AG04450 (cell line): Measurements from ENCODE around the gene MAML3. TPM values are rescaled to one million over a fixed set of nuclear protein-coding genes. Genes with fewer than 3 reads are reported as not detected.

Experiments
- CTCF ChIA-PET: fragments of 300-600, 350-600 bp; formaldehyde crosslinking; extraction: SDS; loops from one replicate; lab custom pipeline; 2022; ENCODE audit warnings: antibody characterized with exemption, inconsistent platforms; lab: Charles Lee
- POLR2A ChIA-PET: fragments of 350-600 bp; formaldehyde crosslinking; extraction: SDS; loops from one replicate; lab custom pipeline; 2021; ENCODE audit warnings: antibody characterized with exemption, inconsistent platforms; lab: Yijun Ruan, JAX
- DNase-seq: peaks from one replicate; pipeline ENCODE4 v3.0.0-alpha.2; 2011; ENCODE audit warnings: low read depth, low spot score
- H3K27ac ChIP-seq: one replicate; pipeline ENCODE4 v1.5.1; 2012; ENCODE audit warnings: low read depth, low read length, control low read depth
- H3K27me3 ChIP-seq: one replicate; pipeline ENCODE4 v1.6.0; 2012; ENCODE audit warnings: low read length; ENCODE audit not compliant: control insufficient read depth, insufficient read depth
- H3K4me3 ChIP-seq: 2 replicates; pipeline ENCODE4 v1.5.1; 2011; ENCODE audit warnings: mild to moderate bottlenecking, low read depth, low read length, control low read depth
- H3K9me3 ChIP-seq: 2 replicates; pipeline ENCODE4 v1.5.1; 2012; ENCODE audit warnings: low read length; ENCODE audit not compliant: control insufficient read depth, insufficient read depth
- polyA plus RNA-seq: library from polyadenylated mRNA; depleted of rRNA; stranded (reverse); fragments of >200 nt; gene quantifications from 2 replicates; pipeline ENCODE4 v1.2.3, GENCODE V29; 2011
- TF ChIP-seq, protein P1 (sequence below): IDR thresholded peaks from 2 replicates; pipeline ENCODE4 v1.5.1; 2011; ENCODE audit warnings: low read depth, low read length, control low read depth, inconsistent platforms

Gene MAML3
- polyA plus RNA-seq, 1 experiment: 4.1 TPM

- DNase-seq: no peak
- Histone ChIP-seq H3K27ac (no peak overlapping the region), H3K9me3 (no peaks in the 10 kb centered on the region), H3K27me3 (no peaks in the 10 kb centered on the region), H3K4me3 (no peak overlapping the region)
- CTCF ChIA-PET: no interaction called here
- POLR2A ChIA-PET: interaction anchor here (1.3 kb wide), 1 partner anchor 89 kb away, joined by 14 read pairs; no protein-coding TSS in a partner anchor
- TF ChIP-seq, protein P1, sequence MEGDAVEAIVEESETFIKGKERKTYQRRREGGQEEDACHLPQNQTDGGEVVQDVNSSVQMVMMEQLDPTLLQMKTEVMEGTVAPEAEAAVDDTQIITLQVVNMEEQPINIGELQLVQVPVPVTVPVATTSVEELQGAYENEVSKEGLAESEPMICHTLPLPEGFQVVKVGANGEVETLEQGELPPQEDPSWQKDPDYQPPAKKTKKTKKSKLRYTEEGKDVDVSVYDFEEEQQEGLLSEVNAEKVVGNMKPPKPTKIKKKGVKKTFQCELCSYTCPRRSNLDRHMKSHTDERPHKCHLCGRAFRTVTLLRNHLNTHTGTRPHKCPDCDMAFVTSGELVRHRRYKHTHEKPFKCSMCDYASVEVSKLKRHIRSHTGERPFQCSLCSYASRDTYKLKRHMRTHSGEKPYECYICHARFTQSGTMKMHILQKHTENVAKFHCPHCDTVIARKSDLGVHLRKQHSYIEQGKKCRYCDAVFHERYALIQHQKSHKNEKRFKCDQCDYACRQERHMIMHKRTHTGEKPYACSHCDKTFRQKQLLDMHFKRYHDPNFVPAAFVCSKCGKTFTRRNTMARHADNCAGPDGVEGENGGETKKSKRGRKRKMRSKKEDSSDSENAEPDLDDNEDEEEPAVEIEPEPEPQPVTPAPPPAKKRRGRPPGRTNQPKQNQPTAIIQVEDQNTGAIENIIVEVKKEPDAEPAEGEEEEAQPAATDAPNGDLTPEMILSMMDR: no peak
Observed at GRCh38 chr4:140061659-140062289, 92.2 kb downstream of the MAML3 start.

- ChIA-PET POLR2A (interaction anchor here (1.2 to 1.3 kb wide), 2 partner anchors 9 to 89 kb away, joined by 4 to 14 read pairs; no protein-coding TSS in a partner anchor), CTCF (no interaction called here)
- H3K9me3 ChIP-seq: no peaks in the 10 kb centered on the region
- H3K27ac ChIP-seq: peak overlapping the region; percentile 22
- H3K4me3 ChIP-seq: no peak overlapping the region
- TF ChIP-seq, protein P1: no peak
- DNase-seq: no peak
- no peaks in the 10 kb centered on the region for H3K27me3 ChIP-seq
Observed at GRCh38 chr4:140061194-140061593, 92.8 kb downstream of the MAML3 start.

DNA sequence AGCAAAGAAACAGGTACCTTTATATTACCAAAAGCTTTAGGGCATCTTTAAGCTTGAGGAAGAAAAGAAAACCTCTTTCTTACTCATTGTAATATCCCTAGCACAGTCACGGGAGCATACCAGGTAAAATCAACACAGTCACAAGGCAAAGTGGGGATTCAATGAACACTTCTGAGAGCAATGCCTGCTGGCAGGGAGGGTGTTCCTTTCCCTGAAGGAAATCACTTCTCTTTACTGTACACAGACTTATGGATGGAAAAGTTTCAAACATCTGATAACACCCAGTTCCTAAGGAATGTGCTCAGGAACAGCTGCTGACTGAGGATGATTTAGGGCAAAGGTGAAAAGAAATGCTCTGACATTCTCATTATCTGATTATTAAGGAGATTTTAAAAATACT lies 94.8 kb downstream of the MAML3 start:
- TF ChIP-seq, protein P1: no peak
- POLR2A ChIA-PET: interaction anchor here (0.9 kb wide), 1 partner anchor 22 kb away, joined by 3 read pairs; no protein-coding TSS in a partner anchor
- CTCF ChIA-PET: interaction anchor here (2.4 kb wide), 1 partner anchor 10 kb away, joined by 5 read pairs; no protein-coding TSS in a partner anchor
- no peaks in the 10 kb centered on the region for H3K27me3 ChIP-seq
- H3K4me3 ChIP-seq: no peak overlapping the region
- no peaks in the 10 kb centered on the region for H3K9me3 ChIP-seq
- H3K27ac ChIP-seq: peak overlapping the region; percentile 25
- no peak for DNase-seq

DNA sequence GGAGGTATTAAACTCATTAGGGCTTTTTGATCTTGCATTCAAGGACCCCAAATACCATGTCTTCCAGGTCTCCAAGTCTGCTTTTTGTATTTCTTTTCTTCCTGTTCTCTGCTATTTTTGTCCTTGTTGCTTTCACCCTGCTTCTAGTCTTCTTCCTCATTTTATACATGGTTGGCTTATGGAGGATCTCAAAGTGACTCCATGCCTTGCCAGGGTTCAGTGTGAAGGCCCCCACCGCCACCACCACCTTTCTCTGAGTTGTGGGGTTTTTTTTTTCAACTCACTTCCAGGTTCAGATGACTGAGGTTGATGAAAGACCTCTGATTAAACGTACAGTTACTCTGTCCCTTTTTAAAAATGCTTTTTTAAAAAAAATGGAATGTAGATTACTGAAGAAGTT lies 96.3 kb downstream of the MAML3 start:
- no peaks in the 10 kb centered on the region for H3K27me3 ChIP-seq
- H3K27ac ChIP-seq: no peak overlapping the region
- TF ChIP-seq, protein P1: no peak
- H3K4me3 ChIP-seq: no peak overlapping the region
- H3K9me3 ChIP-seq: no peaks in the 10 kb centered on the region
- DNase-seq: no peak
- ChIA-PET POLR2A (no interaction called here), CTCF (no interaction called here)

- Histone ChIP-seq H3K27me3 (no peaks in the 10 kb centered on the region), H3K27ac (no peak overlapping the region), H3K9me3 (no peaks in the 10 kb centered on the region), H3K4me3 (no peak overlapping the region)
- DNase-seq: no peak
- TF ChIP-seq, protein P1: no peak
- POLR2A ChIA-PET: no interaction called here
- CTCF ChIA-PET: interaction anchor here (1.0 kb wide), 1 partner anchor 46 kb away, joined by 3 read pairs; no protein-coding TSS in a partner anchor
Observed at GRCh38 chr4:140056015-140056414, 98.0 kb downstream of the MAML3 start.
